Measurements from ENCODE around the gene KLRF1. TPM values are rescaled to one million over a fixed set of nuclear protein-coding genes. Genes with fewer than 3 reads are reported as not detected.

Gene KLRF1
- total and polyA plus RNA-seq, 2 experiments from 2014 or later = 0.50 TPM; not detected in 1

- TF ChIP-seq ZNF462 (CRISPR knock-in tag; IDR thresholded peaks at IDR 0.05) = no peak
- TF ChIP-seq POLR2AphosphoS5 (IDR thresholded peaks at IDR 0.05; ENCODE audit: low read depth) = no peak
- TF ChIP-seq EZH2 (IDR thresholded peaks at IDR 0.05; ENCODE audit: low read depth, unreplicated experiment) = no peak
- TF ChIP-seq REST (IDR thresholded peaks at IDR 0.05; ENCODE audit: unreplicated experiment) = no peak
Measured at GRCh38 chr12:9796971-9797370, 30.3 kb upstream of the KLRF1 start (continued).

All from GM23338 (cell line).